H1 (cell line): ENCODE measurements around the gene CD4. TPM values are rescaled to one million over a fixed set of nuclear protein-coding genes. Genes with fewer than 3 reads are reported as not detected.

Source experiments
- SP1 ChIP-seq: IDR thresholded peaks from 2 replicates; pipeline ENCODE4 v1.6.1; 2011; ENCODE audit warnings: low read depth, low read length
- polyA plus RNA-seq, 7 experiments: library from polyadenylated mRNA; depleted of rRNA in 3 of 7; stranded (reverse) in 5 of 7; unstranded in 2 of 7; fragments of >200 nt in 5 of 7; fragments of 200-250 nt in 2 of 7; gene quantifications; 1 replicate in 5 of 7; 2 replicates in 1 of 7; 4 replicates in 1 of 7; pipeline versions ENCODE4 v1.2.1 to v1.2.3, GENCODE V29; 2011 to 2013; ENCODE audit warnings: missing spikeins in 2 of 7, mixed read lengths in 2 of 7
- total RNA-seq: library from RNA; stranded (reverse); fragmentation: NEBNext Ultra II Directional; extraction: Animal tissue kit (Norgen Biotek cat#: 25700); gene quantifications from 2 replicates; pipeline ENCODE4 v1.2.1, GENCODE V29; 2021

Gene CD4
- total and polyA plus RNA-seq, 2 of the 8 experiments (the other 6 are each of a cell fraction or from before 2014, with no cell fraction given) = 3.4 to 5.1 TPM

DNA sequence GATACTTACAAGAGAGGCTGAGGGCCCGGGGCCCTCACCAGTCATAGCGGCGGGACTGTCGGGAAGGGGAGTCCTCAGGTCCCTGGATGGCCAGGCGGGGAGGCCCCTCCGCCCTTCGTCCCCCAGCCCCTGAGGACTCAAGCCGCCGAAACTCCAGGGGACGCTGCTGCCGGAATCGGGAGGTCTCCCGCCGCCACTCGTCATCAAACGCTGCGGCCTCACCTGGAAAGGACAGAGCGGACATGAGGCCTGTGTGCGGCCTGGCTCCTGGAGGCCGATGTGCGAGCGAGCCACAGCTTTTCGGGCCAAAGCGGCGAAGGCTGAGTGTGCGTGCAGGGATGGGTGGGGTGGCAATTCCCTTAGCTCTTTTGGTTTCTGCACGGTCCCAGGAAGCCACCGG lies 40.6 kb upstream of the CD4 start (continued):
- no peak for TF ChIP-seq SP1
